ENCODE measurements around the gene NFAT5.
"Not testable (repeated sequence)": the region's sequence is repeated elsewhere in the genome, so short reads cannot be mapped to it uniquely, and the experiment has no call there.

NFAT5 gene

GRCh38 chr16:69563605-69564580, 1.9 kb upstream of the NFAT5 start:
- TF ChIP-seq CTCF (IDR thresholded peaks at IDR 0.05; ENCODE audit: borderline replicate concordance, control extremely low read depth, extremely low read depth, insufficient read depth, missing control alignments), result no peak
- DNase-seq (ENCODE audit: low spot score), result peak; percentile 64
- in situ Hi-C loops (cut with MboI; ENCODE audit: low sequenced_read_pairs, unreplicated experiment), result loop anchor here (10.0 kb wide), 1 partner anchor 169 kb away; no protein-coding TSS in a partner anchor

GRCh38 chr16:69564845-69565670, 708 bp upstream of the NFAT5 start:
- DNase-seq (ENCODE audit: low spot score), result no peak
- no peak for TF ChIP-seq CTCF (IDR thresholded peaks at IDR 0.05; ENCODE audit: borderline replicate concordance, control extremely low read depth, extremely low read depth, insufficient read depth, missing control alignments)
- in situ Hi-C loops (cut with MboI; ENCODE audit: low sequenced_read_pairs, unreplicated experiment), result loop anchor here (10.0 kb wide), 1 partner anchor 170 kb away; no protein-coding TSS in a partner anchor

GRCh38 chr16:69566240-69566980, 644 bp downstream of the NFAT5 start:
- no peak for TF ChIP-seq CTCF (IDR thresholded peaks at IDR 0.05; ENCODE audit: borderline replicate concordance, control extremely low read depth, extremely low read depth, insufficient read depth, missing control alignments)
- peak; percentile 77 for DNase-seq (ENCODE audit: low spot score)
- in situ Hi-C loops (cut with MboI; ENCODE audit: low sequenced_read_pairs, unreplicated experiment), result loop anchor here (10.0 kb wide), 1 partner anchor 172 kb away; no protein-coding TSS in a partner anchor

GRCh38 chr16:69566981-69567680, 1.4 kb downstream of the NFAT5 start:
- in situ Hi-C loops (cut with MboI; ENCODE audit: low sequenced_read_pairs, unreplicated experiment), result loop anchor here (10.0 kb wide), 1 partner anchor 172 kb away; no protein-coding TSS in a partner anchor
- peak; percentile 50 for DNase-seq (ENCODE audit: low spot score)
- no peak for TF ChIP-seq CTCF (IDR thresholded peaks at IDR 0.05; ENCODE audit: borderline replicate concordance, control extremely low read depth, extremely low read depth, insufficient read depth, missing control alignments)

GRCh38 chr16:69568676-69569075, 2.9 kb downstream of the NFAT5 start:
- DNase-seq (ENCODE audit: low spot score), result no peak
- TF ChIP-seq CTCF (IDR thresholded peaks at IDR 0.05; ENCODE audit: borderline replicate concordance, control extremely low read depth, extremely low read depth, insufficient read depth, missing control alignments), result no peak
- in situ Hi-C loops (cut with MboI; ENCODE audit: low sequenced_read_pairs, unreplicated experiment), result loop anchor here (10.0 kb wide), 1 partner anchor 174 kb away; no protein-coding TSS in a partner anchor

- in situ Hi-C loops (cut with MboI; ENCODE audit: low sequenced_read_pairs, unreplicated experiment); DNase-seq (ENCODE audit: low spot score): not testable (repeated sequence)
These were observed 13.0 kb downstream of the NFAT5 start for GRCh38 chr16:69578771-69579170.
